AG10803 (cell line): ENCODE measurements around the gene CCSER1.

Source experiments
- DNase-seq: peaks from one replicate; pipeline ENCODE4 v3.0.0; 2010; ENCODE audit warnings: low read depth
- H3K4me3 ChIP-seq: 2 replicates; pipeline ENCODE4 v1.5.1; 2011; ENCODE audit warnings: mild to moderate bottlenecking, low read length, control low read depth
- CTCF ChIP-seq: conservative IDR thresholded peaks from 2 replicates; pipeline ENCODE4 v1.5.1; 2011; ENCODE audit warnings: mild to moderate bottlenecking, low read length, control low read depth, inconsistent platforms

The CCSER1 gene

GRCh38 chr4:90093526-90093925, 33.7 kb upstream of the CCSER1 start:
- DNase-seq = no peak
- no peak for TF ChIP-seq CTCF
- H3K4me3 ChIP-seq = no peak overlapping the region

DNA sequence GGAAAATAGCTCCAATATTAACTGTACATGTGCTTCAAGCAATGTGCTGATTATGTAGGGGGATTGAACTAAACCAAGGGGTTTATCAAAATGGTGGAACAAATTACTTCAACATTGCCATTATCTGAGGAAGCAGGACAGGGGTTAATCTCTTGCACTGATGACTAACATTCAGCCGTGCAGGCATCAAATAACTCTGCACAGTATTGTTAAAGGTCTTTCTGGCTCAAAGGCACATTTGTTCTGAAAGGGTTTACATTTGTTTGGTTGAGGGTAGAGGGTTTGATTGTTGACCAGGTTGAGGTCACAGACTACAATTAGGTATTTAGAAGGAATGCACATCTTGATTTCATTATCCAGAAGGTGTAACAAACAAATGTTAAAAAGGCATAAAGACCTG, 32.2 kb upstream of the CCSER1 start:
- DNase-seq = no peak

DNA sequence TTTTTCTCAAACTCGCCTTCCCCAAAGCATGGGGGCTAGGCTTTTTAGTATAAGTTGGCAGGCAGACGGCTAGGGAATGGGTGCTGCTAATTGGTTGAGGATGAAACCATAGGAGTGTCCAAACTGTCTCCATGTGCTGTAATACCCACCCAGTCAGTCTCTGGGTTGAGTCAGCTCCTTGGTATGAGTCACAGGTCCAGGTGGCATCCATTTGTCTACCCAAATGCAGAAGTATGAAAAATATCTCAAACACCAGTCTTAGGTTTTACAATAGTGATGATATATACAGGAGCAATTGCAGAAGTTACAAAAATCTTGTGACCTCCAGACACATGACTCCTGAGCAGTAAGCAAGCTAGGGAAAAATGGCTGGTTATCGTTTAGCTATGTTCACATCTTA, 27.4 kb upstream of the CCSER1 start:
- no peak overlapping the region for H3K4me3 ChIP-seq
- no peak for DNase-seq
- no peak for TF ChIP-seq CTCF

More for the DNA sequence above, 32.2 kb upstream of the CCSER1 start:
- no peak overlapping the region for H3K4me3 ChIP-seq
- TF ChIP-seq CTCF = no peak

DNA sequence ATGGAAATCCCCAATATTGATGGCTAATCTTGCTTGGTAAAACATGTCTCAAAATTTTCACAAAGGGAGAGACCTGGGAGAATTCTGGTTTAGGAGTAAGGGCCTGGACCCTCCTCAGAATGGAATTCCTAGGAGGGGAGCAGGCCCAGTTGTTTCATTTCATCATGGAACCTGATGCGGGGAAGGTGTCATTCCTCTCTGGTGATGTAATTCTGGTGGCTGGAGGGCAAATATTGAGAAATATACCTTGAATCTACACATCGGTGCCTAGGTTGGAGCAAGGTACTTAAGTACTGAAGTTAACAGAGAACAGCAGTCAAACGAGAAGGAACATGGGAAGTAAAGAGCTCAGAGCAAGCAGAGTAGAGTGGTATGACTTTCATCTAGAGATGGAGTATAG, 23.2 kb upstream of the CCSER1 start:
- TF ChIP-seq CTCF = no peak
- DNase-seq = no peak
- H3K4me3 ChIP-seq = no peak overlapping the region

- TF ChIP-seq CTCF = no peak
- H3K4me3 ChIP-seq = no peak overlapping the region
- no peak for DNase-seq
Observed at GRCh38 chr4:90105274-90105673, 21.9 kb upstream of the CCSER1 start.

DNA sequence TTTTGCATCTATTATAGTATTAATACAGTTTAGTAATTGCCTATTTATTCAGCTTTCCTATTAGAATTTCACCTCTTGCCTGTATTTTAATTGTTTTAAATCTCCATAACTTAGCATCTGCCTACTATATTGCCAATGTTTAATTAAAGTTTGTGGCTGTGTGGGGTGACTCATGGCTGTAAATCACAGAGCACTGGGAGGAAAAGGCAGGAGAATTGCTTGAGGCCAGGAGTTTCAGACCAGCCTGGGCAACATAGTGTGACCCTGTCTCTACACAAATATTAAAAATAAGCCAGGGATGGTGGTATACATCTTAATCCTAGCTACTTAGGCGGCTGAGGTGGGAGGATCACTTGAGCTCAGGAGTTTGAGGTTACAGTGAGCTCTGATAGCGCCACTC, 14.5 kb upstream of the CCSER1 start:
- DNase-seq = no peak
- H3K4me3 ChIP-seq = no peak overlapping the region
- no peak for TF ChIP-seq CTCF

DNA sequence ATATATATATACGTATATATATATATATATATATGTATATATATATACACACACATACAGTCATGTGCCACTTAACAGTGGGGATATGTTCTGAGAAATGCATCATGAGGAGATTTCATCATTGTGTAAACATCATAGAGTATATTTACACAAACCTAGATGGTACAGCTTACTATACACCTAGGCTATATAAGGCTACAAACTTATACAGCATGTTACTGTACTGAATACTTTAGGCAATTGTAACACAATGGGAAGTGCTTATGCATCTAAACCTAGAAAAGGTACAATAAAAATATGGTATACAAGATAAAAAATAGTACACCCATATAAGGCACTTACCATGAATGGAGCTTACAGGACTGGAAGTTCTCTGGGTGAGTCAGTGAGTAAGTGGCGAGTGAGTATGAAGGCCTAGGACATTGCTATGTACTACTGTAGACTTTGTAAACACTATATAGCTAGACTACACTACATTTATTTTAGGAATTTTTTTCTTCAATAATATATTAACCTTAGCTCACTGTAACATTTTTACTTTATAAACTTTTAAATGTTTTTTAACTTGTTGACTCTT, 13.2 kb upstream of the CCSER1 start:
- TF ChIP-seq CTCF = no peak

More for the DNA sequence above, 13.2 kb upstream of the CCSER1 start:
- DNase-seq = no peak
- no peak overlapping the region for H3K4me3 ChIP-seq
